GM23338 (cell line): ENCODE data around the gene CELF4. TPM values are rescaled to one million over a fixed set of nuclear protein-coding genes. Genes with fewer than 3 reads are reported as not detected.

Experiments used
- ATAC-seq: fragments of 200-7000 bp; cut with Tn5 transposase; 3 replicates; pipeline ENCODE4 v1.9.1; 2020
- DNase-seq: peaks from one replicate; pipeline ENCODE4 v3.0.0-alpha.2; 2015; ENCODE audit warnings: low spot score
- H2AFZ ChIP-seq: fragments of 200-600 bp; sonication (generic); 2 replicates; pipeline ENCODE4 v1.8.0; 2016; ENCODE audit warnings: antibody characterized with exemption, mild to moderate bottlenecking, moderate library complexity
- H3F3A ChIP-seq: fragments of 200-600 bp; sonication (generic); replicated peaks from 2 replicates; pipeline ENCODE4 v1.8.0; 2017; ENCODE audit warnings: antibody characterized with exemption, mixed run types, low read depth
- H3K27ac ChIP-seq: fragments of 200-600 bp; sonication (generic); 2 replicates; pipeline ENCODE4 v1.6.1; 2016; ENCODE audit warnings: low read depth
- H3K27me3 ChIP-seq: fragments of 200-600 bp; sonication (generic); 2 replicates; pipeline ENCODE4 v1.8.0; 2016; ENCODE audit warnings: mild to moderate bottlenecking, mixed run types, moderate library complexity; ENCODE audit not compliant: insufficient read depth
- H3K36me3 ChIP-seq: fragments of 200-600 bp; sonication (generic); 2 replicates; pipeline ENCODE4 v1.8.0; 2016; ENCODE audit warnings: mild to moderate bottlenecking; ENCODE audit not compliant: insufficient read depth
- H3K4me1 ChIP-seq: fragments of 200-600 bp; sonication (generic); 2 replicates; pipeline ENCODE4 v1.8.0; 2016; ENCODE audit warnings: mild to moderate bottlenecking, moderate library complexity; ENCODE audit not compliant: insufficient read depth
- H3K4me2 ChIP-seq: fragments of 200-600 bp; sonication (generic); 2 replicates; pipeline ENCODE4 v1.7.1; 2017; ENCODE audit warnings: mixed run types
- H3K4me3 ChIP-seq: fragments of 200-600 bp; sonication (generic); 2 replicates; pipeline ENCODE4 v1.6.1; 2016; ENCODE audit warnings: mixed run types
- H3K79me2 ChIP-seq: fragments of 200-600 bp; sonication (generic); replicated peaks from 2 replicates; pipeline ENCODE4 v1.8.0; 2017; ENCODE audit warnings: mild to moderate bottlenecking; ENCODE audit not compliant: insufficient read depth
- H3K9me2 ChIP-seq: fragments of 200-600 bp; sonication (generic); 2 replicates; pipeline ENCODE4 v1.8.0; 2017; ENCODE audit not compliant: insufficient read depth
- H4K20me1 ChIP-seq: fragments of 200-600 bp; sonication (generic); replicated peaks from 2 replicates; pipeline ENCODE4 v1.8.0; 2017; ENCODE audit warnings: mild to moderate bottlenecking; ENCODE audit not compliant: insufficient read depth
- H3K27ac Mint-ChIP-seq: 2 replicates; pipeline ENCODE4 v1.8.0; 2020; ENCODE audit warnings: inconsistent platforms, mild to moderate bottlenecking, moderate library complexity, mixed read lengths
- H3K27me3 Mint-ChIP-seq: 3 replicates; pipeline ENCODE4 v1.8.0; 2022; ENCODE audit warnings: low read depth, mild to moderate bottlenecking, moderate library complexity, mixed read lengths, inconsistent platforms; ENCODE audit not compliant: insufficient read depth, poor library complexity
- H3K36me3 Mint-ChIP-seq: 3 replicates; pipeline ENCODE4 v1.8.0; 2021; ENCODE audit warnings: low read depth, mild to moderate bottlenecking, inconsistent platforms, moderate library complexity, mixed read lengths
- H3K4me1 Mint-ChIP-seq: 3 replicates; pipeline ENCODE4 v1.8.0; 2020; ENCODE audit warnings: mild to moderate bottlenecking, inconsistent platforms, mixed read lengths
- H3K4me3 Mint-ChIP-seq: 3 replicates; pipeline ENCODE4 v1.8.0; 2021; ENCODE audit warnings: moderate library complexity, mild to moderate bottlenecking, inconsistent platforms, mixed read lengths
- H3K9me3 Mint-ChIP-seq: 3 replicates; pipeline ENCODE4 v1.8.0; 2020; ENCODE audit warnings: moderate library complexity, mild to moderate bottlenecking, inconsistent platforms, mixed read lengths
- POLR2AphosphoS5 ChIP-seq: IDR thresholded peaks from 2 replicates; pipeline ENCODE4 v1.6.1; 2016; ENCODE audit warnings: antibody characterized with exemption, low read depth
- ZNF331 ChIP-seq: fragments of 250-450 bp; sonication (Bioruptor Pico); IDR thresholded peaks from 2 replicates; pipeline ENCODE4 v1.5.0; 2020; ENCODE audit warnings: low read depth, mild to moderate bottlenecking, moderate library complexity
- polyA plus RNA-seq: library from polyadenylated mRNA; unstranded; fragments of >200 nt; fragmentation: Nextera tagmentation; extraction: Ambion mirVana; gene quantifications from 2 replicates; pipeline ENCODE4 v1.2.1, GENCODE V29; 2016
- total RNA-seq: library from RNA; depleted of rRNA; stranded (reverse); fragments of >200 nt; shearing (Covaris generic); gene quantifications from 2 replicates; pipeline ENCODE4 v1.2.3, GENCODE V29; 2014
- TF ChIP-seq, protein P1 (sequence below): fragments of 250-450 bp; sonication (Bioruptor Pico); IDR thresholded peaks from 2 replicates; pipeline ENCODE4 v1.5.0; 2020; ENCODE audit warnings: mild to moderate bottlenecking, moderate library complexity
- TF ChIP-seq, protein P2 (sequence below): IDR thresholded peaks from one replicate; pipeline ENCODE4 v1.6.1; 2018; ENCODE audit warnings: antibody characterized with exemption; ENCODE audit not compliant: unreplicated experiment

CELF4 gene
- total and polyA plus RNA-seq, 2 experiments from 2014 or later: 2.6 to 6.7 TPM

DNA sequence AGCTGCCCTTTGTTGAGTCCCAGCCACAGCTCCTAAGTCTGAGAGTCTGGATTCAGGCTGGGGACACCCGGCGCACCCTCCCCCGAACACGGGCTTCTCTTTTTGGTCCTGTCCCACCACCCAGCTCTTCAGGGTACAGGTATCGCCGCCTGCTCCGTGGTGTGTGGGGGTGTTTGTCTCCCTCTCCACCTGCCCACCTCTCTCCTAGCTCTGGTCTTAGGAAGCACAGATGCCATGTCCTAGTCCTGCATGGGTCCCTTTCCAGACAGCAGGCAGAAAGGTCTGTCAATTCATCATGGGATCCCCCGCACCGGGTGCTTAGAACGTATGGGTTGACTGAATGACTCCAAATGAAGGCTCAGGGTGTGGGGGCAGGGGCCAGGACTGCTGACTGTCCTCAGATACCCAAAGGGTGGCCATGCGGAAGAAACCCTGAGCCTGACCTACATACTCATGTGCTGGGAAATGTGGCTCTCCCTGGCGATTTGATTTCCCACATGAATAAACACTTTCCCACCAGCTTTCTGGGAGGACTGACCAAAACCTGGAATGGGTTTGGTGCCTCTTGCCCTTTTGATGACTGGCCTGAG lies 156.8 kb downstream of the CELF4 start (continued):
- TF ChIP-seq, protein P1, sequence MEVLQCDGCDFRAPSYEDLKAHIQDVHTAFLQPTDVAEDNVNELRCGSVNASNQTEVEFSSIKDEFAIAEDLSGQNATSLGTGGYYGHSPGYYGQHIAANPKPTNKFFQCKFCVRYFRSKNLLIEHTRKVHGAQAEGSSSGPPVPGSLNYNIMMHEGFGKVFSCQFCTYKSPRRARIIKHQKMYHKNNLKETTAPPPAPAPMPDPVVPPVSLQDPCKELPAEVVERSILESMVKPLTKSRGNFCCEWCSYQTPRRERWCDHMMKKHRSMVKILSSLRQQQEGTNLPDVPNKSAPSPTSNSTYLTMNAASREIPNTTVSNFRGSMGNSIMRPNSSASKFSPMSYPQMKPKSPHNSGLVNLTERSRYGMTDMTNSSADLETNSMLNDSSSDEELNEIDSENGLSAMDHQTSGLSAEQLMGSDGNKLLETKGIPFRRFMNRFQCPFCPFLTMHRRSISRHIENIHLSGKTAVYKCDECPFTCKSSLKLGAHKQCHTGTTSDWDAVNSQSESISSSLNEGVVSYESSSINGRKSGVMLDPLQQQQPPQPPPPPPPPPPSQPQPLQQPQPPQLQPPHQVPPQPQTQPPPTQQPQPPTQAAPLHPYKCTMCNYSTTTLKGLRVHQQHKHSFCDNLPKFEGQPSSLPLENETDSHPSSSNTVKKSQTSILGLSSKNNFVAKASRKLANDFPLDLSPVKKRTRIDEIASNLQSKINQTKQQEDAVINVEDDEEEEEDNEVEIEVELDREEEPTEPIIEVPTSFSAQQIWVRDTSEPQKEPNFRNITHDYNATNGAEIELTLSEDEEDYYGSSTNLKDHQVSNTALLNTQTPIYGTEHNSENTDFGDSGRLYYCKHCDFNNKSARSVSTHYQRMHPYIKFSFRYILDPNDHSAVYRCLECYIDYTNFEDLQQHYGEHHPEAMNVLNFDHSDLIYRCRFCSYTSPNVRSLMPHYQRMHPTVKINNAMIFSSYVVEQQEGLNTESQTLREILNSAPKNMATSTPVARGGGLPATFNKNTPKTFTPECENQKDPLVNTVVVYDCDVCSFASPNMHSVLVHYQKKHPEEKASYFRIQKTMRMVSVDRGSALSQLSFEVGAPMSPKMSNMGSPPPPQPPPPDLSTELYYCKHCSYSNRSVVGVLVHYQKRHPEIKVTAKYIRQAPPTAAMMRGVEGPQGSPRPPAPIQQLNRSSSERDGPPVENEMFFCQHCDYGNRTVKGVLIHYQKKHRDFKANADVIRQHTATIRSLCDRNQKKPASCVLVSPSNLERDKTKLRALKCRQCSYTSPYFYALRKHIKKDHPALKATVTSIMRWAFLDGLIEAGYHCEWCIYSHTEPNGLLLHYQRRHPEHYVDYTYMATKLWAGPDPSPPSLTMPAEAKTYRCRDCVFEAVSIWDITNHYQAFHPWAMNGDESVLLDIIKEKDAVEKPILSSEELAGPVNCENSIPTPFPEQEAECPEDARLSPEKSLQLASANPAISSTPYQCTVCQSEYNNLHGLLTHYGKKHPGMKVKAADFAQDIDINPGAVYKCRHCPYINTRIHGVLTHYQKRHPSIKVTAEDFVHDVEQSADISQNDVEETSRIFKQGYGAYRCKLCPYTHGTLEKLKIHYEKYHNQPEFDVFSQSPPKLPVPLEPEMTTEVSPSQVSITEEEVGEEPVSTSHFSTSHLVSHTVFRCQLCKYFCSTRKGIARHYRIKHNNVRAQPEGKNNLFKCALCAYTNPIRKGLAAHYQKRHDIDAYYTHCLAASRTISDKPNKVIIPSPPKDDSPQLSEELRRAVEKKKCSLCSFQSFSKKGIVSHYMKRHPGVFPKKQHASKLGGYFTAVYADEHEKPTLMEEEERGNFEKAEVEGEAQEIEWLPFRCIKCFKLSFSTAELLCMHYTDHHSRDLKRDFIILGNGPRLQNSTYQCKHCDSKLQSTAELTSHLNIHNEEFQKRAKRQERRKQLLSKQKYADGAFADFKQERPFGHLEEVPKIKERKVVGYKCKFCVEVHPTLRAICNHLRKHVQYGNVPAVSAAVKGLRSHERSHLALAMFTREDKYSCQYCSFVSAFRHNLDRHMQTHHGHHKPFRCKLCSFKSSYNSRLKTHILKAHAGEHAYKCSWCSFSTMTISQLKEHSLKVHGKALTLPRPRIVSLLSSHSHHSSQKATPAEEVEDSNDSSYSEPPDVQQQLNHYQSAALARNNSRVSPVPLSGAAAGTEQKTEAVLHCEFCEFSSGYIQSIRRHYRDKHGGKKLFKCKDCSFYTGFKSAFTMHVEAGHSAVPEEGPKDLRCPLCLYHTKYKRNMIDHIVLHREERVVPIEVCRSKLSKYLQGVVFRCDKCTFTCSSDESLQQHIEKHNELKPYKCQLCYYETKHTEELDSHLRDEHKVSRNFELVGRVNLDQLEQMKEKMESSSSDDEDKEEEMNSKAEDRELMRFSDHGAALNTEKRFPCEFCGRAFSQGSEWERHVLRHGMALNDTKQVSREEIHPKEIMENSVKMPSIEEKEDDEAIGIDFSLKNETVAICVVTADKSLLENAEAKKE (CRISPR knock-in tag): no peak

DNA sequence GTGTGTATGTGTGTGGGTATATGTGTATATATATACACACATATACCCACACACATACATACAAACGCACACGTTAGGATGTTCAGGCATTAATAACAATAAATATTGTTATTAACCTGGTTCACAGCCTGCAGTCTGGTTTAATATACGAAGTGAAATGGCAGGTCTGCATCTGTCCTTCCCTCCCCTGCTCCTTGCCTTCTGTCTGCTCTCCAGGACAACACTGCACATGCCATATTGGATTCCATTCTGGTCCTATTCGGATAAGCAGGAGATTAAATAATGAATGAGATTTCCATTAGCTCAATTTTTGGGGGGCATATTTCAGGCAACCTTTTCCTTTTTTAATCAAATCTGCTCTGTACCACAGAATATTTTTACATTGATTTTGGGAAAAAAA lies 158.0 kb downstream of the CELF4 start:
- ATAC-seq (no peak), DNase-seq (no peak)
- H3K4me1 Mint-ChIP-seq: peaks cover 25% of the 10 kb centered on the region
- H3K27me3 ChIP-seq: no peaks in the 10 kb centered on the region
- H3K36me3 ChIP-seq: no peaks in the 10 kb centered on the region
- no peak overlapping the region for H3K27ac ChIP-seq
- H3K4me3 ChIP-seq: no peak overlapping the region
- no peak overlapping the region for H2AFZ ChIP-seq
- H3K4me1 ChIP-seq: no peaks in the 10 kb centered on the region; the same call in 1 of the 2 replicates
- H3K9me3 Mint-ChIP-seq: no peaks in the 10 kb centered on the region
- H3K79me2 ChIP-seq: no peaks in the 10 kb centered on the region
- no peaks in the 10 kb centered on the region for H3K36me3 Mint-ChIP-seq
- H3K9me2 ChIP-seq: no peaks in the 10 kb centered on the region
- H3K4me2 ChIP-seq: no peak overlapping the region
- no peak for TF ChIP-seq POLR2AphosphoS5
- TF ChIP-seq, protein P2, sequence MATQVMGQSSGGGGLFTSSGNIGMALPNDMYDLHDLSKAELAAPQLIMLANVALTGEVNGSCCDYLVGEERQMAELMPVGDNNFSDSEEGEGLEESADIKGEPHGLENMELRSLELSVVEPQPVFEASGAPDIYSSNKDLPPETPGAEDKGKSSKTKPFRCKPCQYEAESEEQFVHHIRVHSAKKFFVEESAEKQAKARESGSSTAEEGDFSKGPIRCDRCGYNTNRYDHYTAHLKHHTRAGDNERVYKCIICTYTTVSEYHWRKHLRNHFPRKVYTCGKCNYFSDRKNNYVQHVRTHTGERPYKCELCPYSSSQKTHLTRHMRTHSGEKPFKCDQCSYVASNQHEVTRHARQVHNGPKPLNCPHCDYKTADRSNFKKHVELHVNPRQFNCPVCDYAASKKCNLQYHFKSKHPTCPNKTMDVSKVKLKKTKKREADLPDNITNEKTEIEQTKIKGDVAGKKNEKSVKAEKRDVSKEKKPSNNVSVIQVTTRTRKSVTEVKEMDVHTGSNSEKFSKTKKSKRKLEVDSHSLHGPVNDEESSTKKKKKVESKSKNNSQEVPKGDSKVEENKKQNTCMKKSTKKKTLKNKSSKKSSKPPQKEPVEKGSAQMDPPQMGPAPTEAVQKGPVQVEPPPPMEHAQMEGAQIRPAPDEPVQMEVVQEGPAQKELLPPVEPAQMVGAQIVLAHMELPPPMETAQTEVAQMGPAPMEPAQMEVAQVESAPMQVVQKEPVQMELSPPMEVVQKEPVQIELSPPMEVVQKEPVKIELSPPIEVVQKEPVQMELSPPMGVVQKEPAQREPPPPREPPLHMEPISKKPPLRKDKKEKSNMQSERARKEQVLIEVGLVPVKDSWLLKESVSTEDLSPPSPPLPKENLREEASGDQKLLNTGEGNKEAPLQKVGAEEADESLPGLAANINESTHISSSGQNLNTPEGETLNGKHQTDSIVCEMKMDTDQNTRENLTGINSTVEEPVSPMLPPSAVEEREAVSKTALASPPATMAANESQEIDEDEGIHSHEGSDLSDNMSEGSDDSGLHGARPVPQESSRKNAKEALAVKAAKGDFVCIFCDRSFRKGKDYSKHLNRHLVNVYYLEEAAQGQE: no peak
- TF ChIP-seq ZNF331 (CRISPR knock-in tag): no peak
- H3F3A ChIP-seq: no peaks in the 10 kb centered on the region
- no peak overlapping the region for H3K27ac Mint-ChIP-seq
- peaks cover 15% of the 10 kb centered on the region for H3K27me3 Mint-ChIP-seq
- H4K20me1 ChIP-seq: no peaks in the 10 kb centered on the region
- H3K4me3 Mint-ChIP-seq: no peak overlapping the region
